ENCODE data around the gene SLAMF6. TPM values are rescaled to one million over a fixed set of nuclear protein-coding genes. Genes with fewer than 3 reads are reported as not detected.
"Not testable (repeated sequence)": the region's sequence is repeated elsewhere in the genome, so short reads cannot be mapped to it uniquely, and the experiment has no call there.

The SLAMF6 gene
- total RNA-seq: 10 to 100 TPM; 24.8 to 38.0 TPM
- 62.2 to 77.6 reads per million in 2 donors for total RNA-seq

- H3K4me3 Mint-ChIP-seq: peak within 1 kb of the TSS; percentile 94
- H3K36me3 Mint-ChIP-seq (ENCODE audit: low read depth): peaks cover 2% of the 10 kb centered on the region
- ATAC-seq (peak; percentile 76), DNase-seq (peak in 2 of 3 donors; percentile 11 to 14)
- H3K27ac Mint-ChIP-seq: peak within 1 kb of the TSS; percentile 97
- no peaks in the 10 kb centered on the region for H3K9me3 ChIP-seq (ENCODE audit: control insufficient read depth, low read length, poor library complexity, severe bottlenecking)
- H3K27me3 Mint-ChIP-seq: no peaks in the 10 kb centered on the region
- peaks cover 50% of the 10 kb centered on the region for H3K4me1 Mint-ChIP-seq
Measured at GRCh38 chr1:160522622-160523345, at the start of gene SLAMF6. Gene SLAMF6 (minus strand): TSS chr1:160523255. CDS start chr1:160523192, 63 bp downstream.

- peaks cover 8% of the 10 kb centered on the region for H3K36me3 Mint-ChIP-seq (ENCODE audit: low read depth)
- peak overlapping the region; percentile 77 for H3K27ac Mint-ChIP-seq
- peaks cover 63% of the 10 kb centered on the region for H3K4me1 Mint-ChIP-seq
- no peaks in the 10 kb centered on the region for H3K27me3 Mint-ChIP-seq
- no peak for ATAC-seq
- H3K9me3 ChIP-seq (ENCODE audit: control insufficient read depth, low read length, poor library complexity, severe bottlenecking): no peaks in the 10 kb centered on the region
- DNase-seq: no peak
- H3K4me3 Mint-ChIP-seq: peak overlapping the region; percentile 0
Measured at GRCh38 chr1:160570840-160571239, 47.8 kb upstream of the SLAMF6 start.

- H3K4me3 Mint-ChIP-seq: peak overlapping the region; percentile 10
- H3K9me3 ChIP-seq (ENCODE audit: control insufficient read depth, low read length, poor library complexity, severe bottlenecking): no peaks in the 10 kb centered on the region
- peaks cover 8% of the 10 kb centered on the region for H3K36me3 Mint-ChIP-seq (ENCODE audit: low read depth)
- no peaks in the 10 kb centered on the region for H3K27me3 Mint-ChIP-seq
- ATAC-seq (no peak), DNase-seq (no peak)
- peak overlapping the region; percentile 77 for H3K27ac Mint-ChIP-seq
- peaks cover 60% of the 10 kb centered on the region for H3K4me1 Mint-ChIP-seq
Measured at GRCh38 chr1:160569806-160570205, 46.8 kb upstream of the SLAMF6 start.

GRCh38 chr1:160567858-160568682 is 45.0 kb upstream of the SLAMF6 start:
- peaks cover 51% of the 10 kb centered on the region for H3K4me1 Mint-ChIP-seq
- peaks cover 10% of the 10 kb centered on the region for H3K36me3 Mint-ChIP-seq (ENCODE audit: low read depth)
- H3K9me3 ChIP-seq (ENCODE audit: control insufficient read depth, low read length, poor library complexity, severe bottlenecking): no peaks in the 10 kb centered on the region
- no peaks in the 10 kb centered on the region for H3K27me3 Mint-ChIP-seq
- peak; percentile 94 for ATAC-seq
- peak overlapping the region; percentile 80 for H3K4me3 Mint-ChIP-seq
- DNase-seq: peak; percentile 20 to 49 (median 31)
- peak overlapping the region; percentile 77 for H3K27ac Mint-ChIP-seq

GRCh38 chr1:160567341-160567740 is 44.3 kb upstream of the SLAMF6 start:
- H3K4me3 Mint-ChIP-seq: peak overlapping the region; percentile 80
- H3K36me3 Mint-ChIP-seq (ENCODE audit: low read depth): peaks cover 13% of the 10 kb centered on the region
- H3K27me3 Mint-ChIP-seq: no peaks in the 10 kb centered on the region
- peak overlapping the region; percentile 77 for H3K27ac Mint-ChIP-seq
- peaks cover 46% of the 10 kb centered on the region for H3K4me1 Mint-ChIP-seq
- ATAC-seq: no peak
- no peak for DNase-seq
- H3K9me3 ChIP-seq (ENCODE audit: control insufficient read depth, low read length, poor library complexity, severe bottlenecking): peaks cover 4% of the 10 kb centered on the region

GRCh38 chr1:160565564-160565963 is 42.5 kb upstream of the SLAMF6 start:
- H3K4me1 Mint-ChIP-seq: peaks cover 49% of the 10 kb centered on the region
- ATAC-seq: no peak
- peak overlapping the region; percentile 55 for H3K4me3 Mint-ChIP-seq

GRCh38 chr1:160563230-160563629 is 40.2 kb upstream of the SLAMF6 start:
- not testable (repeated sequence) for ATAC-seq; H3K27me3 Mint-ChIP-seq; H3K4me3 Mint-ChIP-seq; H3K27ac Mint-ChIP-seq; H3K9me3 ChIP-seq (ENCODE audit: control insufficient read depth, low read length, poor library complexity, severe bottlenecking); DNase-seq
- H3K4me1 Mint-ChIP-seq: peaks cover 61% of the 10 kb centered on the region
- peaks cover 12% of the 10 kb centered on the region for H3K36me3 Mint-ChIP-seq (ENCODE audit: low read depth)

More at GRCh38 chr1:160565564-160565963, 42.5 kb upstream of the SLAMF6 start:
- peaks cover 7% of the 10 kb centered on the region for H3K36me3 Mint-ChIP-seq (ENCODE audit: low read depth)
- no peak for DNase-seq
- peaks cover 4% of the 10 kb centered on the region for H3K9me3 ChIP-seq (ENCODE audit: control insufficient read depth, low read length, poor library complexity, severe bottlenecking)
- peak overlapping the region; percentile 77 for H3K27ac Mint-ChIP-seq
- no peaks in the 10 kb centered on the region for H3K27me3 Mint-ChIP-seq

GRCh38 chr1:160562745-160563144 is 39.7 kb upstream of the SLAMF6 start:
- H3K4me3 Mint-ChIP-seq: peak overlapping the region; percentile 34
- ATAC-seq; DNase-seq; H3K27me3 Mint-ChIP-seq; H3K27ac Mint-ChIP-seq; H3K9me3 ChIP-seq (ENCODE audit: control insufficient read depth, low read length, poor library complexity, severe bottlenecking): not testable (repeated sequence)
- H3K36me3 Mint-ChIP-seq (ENCODE audit: low read depth): peaks cover 12% of the 10 kb centered on the region
- H3K4me1 Mint-ChIP-seq: peaks cover 58% of the 10 kb centered on the region

- Mint-ChIP-seq H3K4me3 (peak overlapping the region; percentile 90), H3K36me3 (ENCODE audit: low read depth) (peaks cover 13% of the 10 kb centered on the region), H3K4me1 (peaks cover 52% of the 10 kb centered on the region), H3K27me3 (no peaks in the 10 kb centered on the region), H3K27ac (peak overlapping the region; percentile 98)
- DNase-seq (no peak), ATAC-seq (peak; percentile 62)
- H3K9me3 ChIP-seq (ENCODE audit: control insufficient read depth, low read length, poor library complexity, severe bottlenecking): peaks cover 4% of the 10 kb centered on the region
Measured at GRCh38 chr1:160560806-160561205, 37.8 kb upstream of the SLAMF6 start.

GRCh38 chr1:160560045-160560705 is 37.1 kb upstream of the SLAMF6 start:
- H3K9me3 ChIP-seq (ENCODE audit: control insufficient read depth, low read length, poor library complexity, severe bottlenecking): peaks cover 4% of the 10 kb centered on the region
- DNase-seq: no peak

GRCh38 chr1:160559437-160559836 is 36.4 kb upstream of the SLAMF6 start:
- not testable (repeated sequence) for H3K27me3 Mint-ChIP-seq; DNase-seq; H3K9me3 ChIP-seq (ENCODE audit: control insufficient read depth, low read length, poor library complexity, severe bottlenecking); ATAC-seq
- Mint-ChIP-seq H3K4me1 (peaks cover 42% of the 10 kb centered on the region), H3K36me3 (ENCODE audit: low read depth) (peaks cover 13% of the 10 kb centered on the region), H3K4me3 (peak overlapping the region; percentile 90), H3K27ac (peak overlapping the region; percentile 98)

More at GRCh38 chr1:160560045-160560705, 37.1 kb upstream of the SLAMF6 start:
- peak; percentile 72 for ATAC-seq
- Mint-ChIP-seq H3K27ac (peak overlapping the region; percentile 98), H3K27me3 (no peaks in the 10 kb centered on the region), H3K4me1 (peaks cover 48% of the 10 kb centered on the region), H3K4me3 (peak overlapping the region; percentile 90), H3K36me3 (ENCODE audit: low read depth) (peaks cover 13% of the 10 kb centered on the region)

- ATAC-seq (peak; percentile 35), DNase-seq (no peak)
- peaks cover 4% of the 10 kb centered on the region for H3K9me3 ChIP-seq (ENCODE audit: control insufficient read depth, low read length, poor library complexity, severe bottlenecking)
- peaks cover 13% of the 10 kb centered on the region for H3K36me3 Mint-ChIP-seq (ENCODE audit: low read depth)
- H3K27me3 Mint-ChIP-seq: no peaks in the 10 kb centered on the region
- H3K27ac Mint-ChIP-seq: peak overlapping the region; percentile 98
- peaks cover 41% of the 10 kb centered on the region for H3K4me1 Mint-ChIP-seq
- peak overlapping the region; percentile 90 for H3K4me3 Mint-ChIP-seq
Measured at GRCh38 chr1:160558660-160559380, 35.8 kb upstream of the SLAMF6 start.
